A549 treated with AZD2906 at 1 μM for 4 hours (cell line): Measurements from ENCODE around the gene HOXA9. TPM values are rescaled to one million over a fixed set of nuclear protein-coding genes. Genes with fewer than 3 reads are reported as not detected.

Experiments used
- total RNA-seq: library from RNA; stranded (reverse); fragments of 200-300 nt; extraction: Qiagen RNA extraction; gene quantifications from 5 replicates; pipeline ENCODE4 v1.2.3, GENCODE V29; 2022

The HOXA9 gene
- total RNA-seq: 0.37 to 0.89 TPM (median 0.53 TPM) in 5 replicates

GRCh38 chr7:27165089-27165995 lies at the start of gene HOXA9:
Gene HOXA9, minus strand, starts transcription at chr7:27165537. Its CDS starts 80 bp downstream, at chr7:27165457.

GRCh38 chr7:27199849-27200760 lies 34.8 kb upstream of the HOXA9 start, which contains the start of gene HOXA13:
Gene HOXA13, minus strand, starts transcription at chr7:27200091. Its CDS starts 14 bp downstream, at chr7:27200077.

GRCh38 chr7:27185013-27185853 lies 19.9 kb upstream of the HOXA9 start, which contains the start of gene HOXA11:
Gene HOXA11, minus strand, starts transcription at chr7:27185232. Its CDS starts 88 bp downstream, at chr7:27185144.

GRCh38 chr7:27173956-27174873 lies 8.9 kb upstream of the HOXA9 start, which contains the start of gene HOXA10:
Gene HOXA10, minus strand, starts transcription at chr7:27174320. Its CDS starts 14 bp downstream, at chr7:27174306.

GRCh38 chr7:27156508-27156898 lies 8.8 kb downstream of the HOXA9 start, which contains the start of gene HOXA7:
Gene HOXA7, minus strand, starts transcription at chr7:27156675. Its CDS starts 130 bp downstream, at chr7:27156545.

GRCh38 chr7:27151931-27152815 lies 13.2 kb downstream of the HOXA9 start, which contains the start of gene HOXA3:
Gene HOXA3, minus strand, starts transcription at chr7:27152583. Its CDS starts 41,943 bp downstream, at chr7:27110640.

GRCh38 chr7:27147199-27148030 lies 17.9 kb downstream of the HOXA9 start, which contains the start of gene HOXA6:
Gene HOXA6, minus strand, starts transcription at chr7:27147774. Its CDS starts 25 bp downstream, at chr7:27147749.

GRCh38 chr7:27143023-27143949 lies 22.1 kb downstream of the HOXA9 start, which contains the start of gene HOXA5:
Gene HOXA5, minus strand, starts transcription at chr7:27143681. Its CDS starts 74 bp downstream, at chr7:27143607.

GRCh38 chr7:27130540-27131389 lies 34.6 kb downstream of the HOXA9 start, which contains the start of gene HOXA4:
Gene HOXA4, minus strand, starts transcription at chr7:27130757. Its CDS starts 24 bp downstream, at chr7:27130733.

Other genes with a start within 250 kb of the HOXA9 start
- 2.1 to 3.4 TPM (median 3.2 TPM) in 5 replicates for gene HOXA1, start 69.5 kb downstream of the HOXA9 start, total RNA-seq
- gene HOXA2, start 62.9 kb downstream of the HOXA9 start, total RNA-seq: 0.40 to 0.85 TPM (median 0.76 TPM) in 5 replicates
- 1.6 to 1.9 TPM (median 1.8 TPM) in 5 replicates for gene HOXA4, start 34.8 kb downstream of the HOXA9 start, total RNA-seq
- gene HOXA5, start 21.9 kb downstream of the HOXA9 start, total RNA-seq: 3.3 to 5.9 TPM (median 4.0 TPM) in 5 replicates
- 1.1 to 1.8 TPM (median 1.4 TPM) in 5 replicates for gene HOXA6, start 17.8 kb downstream of the HOXA9 start, total RNA-seq
- gene HOXA3, start 13.0 kb downstream of the HOXA9 start, total RNA-seq: 3.7 to 5.6 TPM (median 4.7 TPM) in 5 replicates
- 5.0 to 5.3 TPM (median 5.2 TPM) in 5 replicates for gene HOXA7, start 8.9 kb downstream of the HOXA9 start, total RNA-seq
- gene HOXA10, start 8.8 kb upstream of the HOXA9 start, total RNA-seq: 6.2 to 7.0 TPM (median 6.7 TPM) in 5 replicates
- gene HOXA11, start 19.7 kb upstream of the HOXA9 start, total RNA-seq: 0.45 to 0.69 TPM (median 0.55 TPM) in 5 replicates
- 1.7 to 2.4 TPM (median 2.2 TPM) in 5 replicates for gene HOXA13, start 34.6 kb upstream of the HOXA9 start, total RNA-seq
- gene EVX1, start 77.3 kb upstream of the HOXA9 start, total RNA-seq: 0.09 to 0.22 TPM (median 0.14 TPM) in 5 replicates